ENCODE measurements around the gene NUP85.
A peak's percentile ranks its signal among the peaks of the same experiment; 100 is the strongest.
"Not testable (repeated sequence)": the region's sequence is repeated elsewhere in the genome, so short reads cannot be mapped to it uniquely, and the experiment has no call there.

The NUP85 gene

GRCh38 chr17:75207050-75207407 lies 1.6 kb downstream of the NUP85 start:
- not testable (repeated sequence) for DNase-seq

GRCh38 chr17:75207760-75208159 lies 2.3 kb downstream of the NUP85 start:
- DNase-seq: no peak

- DNase-seq: no peak
Measured at GRCh38 chr17:75208161-75208560, 2.7 kb downstream of the NUP85 start.

GRCh38 chr17:75209061-75209460 lies 3.6 kb downstream of the NUP85 start:
- no peak for DNase-seq

- DNase-seq: no peak
Measured at GRCh38 chr17:75218131-75218530, 12.7 kb downstream of the NUP85 start.

- DNase-seq: no peak
Measured at GRCh38 chr17:75219815-75220214, 14.3 kb downstream of the NUP85 start.

GRCh38 chr17:75225016-75225415 lies 19.5 kb downstream of the NUP85 start:
- DNase-seq: no peak

- no peak for DNase-seq
Measured at GRCh38 chr17:75227729-75228128, 22.2 kb downstream of the NUP85 start.

- DNase-seq: no peak
Measured at GRCh38 chr17:75228305-75228704, 22.8 kb downstream of the NUP85 start.

GRCh38 chr17:75228847-75229246 lies 23.4 kb downstream of the NUP85 start:
- DNase-seq: no peak

- no peak for DNase-seq
Measured at GRCh38 chr17:75231071-75231470, 25.6 kb downstream of the NUP85 start.

GRCh38 chr17:75231741-75232464 lies 26.4 kb downstream of the NUP85 start:
- no peak for DNase-seq

GRCh38 chr17:75232786-75233185 lies 27.3 kb downstream of the NUP85 start:
- no peak for DNase-seq

- DNase-seq: no peak
Measured at GRCh38 chr17:75237100-75238014, 31.9 kb downstream of the NUP85 start.

GRCh38 chr17:75238020-75238580 lies 32.6 kb downstream of the NUP85 start:
- DNase-seq: no peak

- DNase-seq: peak; percentile 63
Measured at GRCh38 chr17:75238684-75239191, 33.3 kb downstream of the NUP85 start.

- no peak for DNase-seq
Measured at GRCh38 chr17:75239214-75239613, 33.7 kb downstream of the NUP85 start.

GRCh38 chr17:75239778-75240393 lies 34.4 kb downstream of the NUP85 start:
- DNase-seq: no peak

GRCh38 chr17:75240394-75241142 lies 35.1 kb downstream of the NUP85 start:
- DNase-seq: peak; percentile 30

- DNase-seq: no peak
Measured at GRCh38 chr17:75241143-75241430, 35.6 kb downstream of the NUP85 start.

- no peak for DNase-seq
Measured at GRCh38 chr17:75241502-75241901, 36.0 kb downstream of the NUP85 start.

- DNase-seq: peak; percentile 21
Measured at GRCh38 chr17:75241996-75242460, 36.5 kb downstream of the NUP85 start.

All from activated CD4-positive, alpha-beta T cell treated with anti-CD3 and anti-CD28 coated beads, Interleukin-2, amount 50 U/mL, for 1 hour (primary cell).